NCI-H1105 treated with DMSO at 0.1 percent for 48 hours (cell line): ENCODE measurements around the gene SNU13.
"Not testable (repeated sequence)": the region's sequence is repeated elsewhere in the genome, so short reads cannot be mapped to it uniquely, and the experiment has no call there.

ENCODE experiments used
- DNase-seq: peaks from one replicate; lab custom pipeline; 2025; lab: John Stamatoyannopoulos, UW

Gene SNU13

DNA sequence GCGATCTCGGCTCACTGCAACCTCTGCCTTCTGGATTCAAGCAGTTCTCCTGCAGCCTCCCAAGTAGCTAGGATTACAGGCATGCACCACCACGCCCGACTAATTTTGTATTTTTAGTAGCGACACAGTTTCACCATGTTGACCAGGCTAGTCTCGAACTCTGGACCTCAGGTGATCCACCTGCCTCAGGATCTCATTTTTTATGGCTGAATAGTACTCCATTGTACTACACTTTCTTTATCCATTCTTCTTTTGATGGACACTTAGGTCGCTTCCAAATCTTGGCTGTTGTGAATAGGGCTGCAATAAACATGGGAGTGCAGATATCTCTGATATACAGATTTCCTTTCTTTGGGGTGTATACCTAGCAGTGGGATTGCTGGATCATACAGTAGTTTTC is 46.8 kb downstream of the SNU13 start:
- DNase-seq = no peak

DNA sequence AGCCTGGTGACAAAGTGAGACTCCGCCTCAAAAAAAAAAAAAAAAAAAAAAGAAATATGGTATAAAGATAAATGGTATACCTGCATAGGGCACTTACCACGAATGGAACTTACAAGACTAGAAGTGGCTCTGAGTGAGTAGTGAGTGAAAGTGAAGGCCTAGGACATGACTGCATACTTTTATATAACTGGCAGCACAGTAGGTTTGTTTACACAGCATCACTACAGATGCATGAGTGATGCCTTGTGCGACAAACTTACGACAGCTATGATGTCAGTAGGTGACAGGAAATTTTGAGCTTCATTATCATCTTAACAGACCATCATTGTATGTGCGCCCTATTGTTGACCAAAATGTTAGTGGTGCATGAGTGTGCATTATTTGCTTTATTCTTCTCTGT is 49.9 kb downstream of the SNU13 start:
- no peak for DNase-seq

DNA sequence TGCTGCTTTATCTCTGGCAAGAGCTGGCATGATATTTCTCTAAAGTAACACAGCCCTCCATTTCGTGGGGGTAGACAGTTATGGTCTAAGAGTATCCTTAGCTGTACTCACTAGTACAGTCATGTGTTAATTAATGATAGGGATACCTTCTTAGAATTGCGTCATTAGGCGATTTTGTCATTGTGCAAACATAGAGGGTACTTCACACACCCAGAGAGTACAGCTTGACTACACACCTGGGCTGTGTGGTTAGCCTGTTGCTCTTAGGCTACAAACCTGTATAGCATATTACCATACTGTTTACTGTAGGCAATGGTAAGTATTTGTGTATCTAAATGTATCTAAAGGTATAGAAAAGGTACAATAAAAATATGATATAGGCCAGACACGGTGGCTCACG is 50.5 kb downstream of the SNU13 start:
- no peak for DNase-seq

DNA sequence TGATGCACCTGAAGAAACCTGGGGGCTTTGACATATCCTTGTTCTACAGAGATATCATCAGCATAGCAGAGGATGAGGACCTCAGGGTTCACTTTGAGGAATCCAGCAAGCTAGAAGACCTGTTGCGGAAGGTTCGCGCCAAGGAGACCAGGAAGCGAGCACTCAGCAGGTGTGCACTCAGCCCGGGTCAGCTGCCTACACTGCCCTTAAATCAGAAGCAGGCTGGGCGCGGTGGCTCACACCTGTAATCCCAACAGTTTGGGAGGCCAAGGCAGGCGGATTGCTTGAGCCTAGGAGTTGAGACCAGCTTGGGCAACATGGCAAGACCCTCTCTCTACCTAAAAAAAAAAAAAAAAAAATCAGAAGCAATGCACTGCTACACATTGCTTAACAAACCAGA is 51.0 kb downstream of the SNU13 start:
- DNase-seq = not testable (repeated sequence)

GRCh38 chr22:41636467-41636866 is 52.2 kb downstream of the SNU13 start:
- DNase-seq = no peak

- not testable (repeated sequence) for DNase-seq
Measured at GRCh38 chr22:41634610-41635009, 54.1 kb downstream of the SNU13 start.

GRCh38 chr22:41631615-41632014 is 57.1 kb downstream of the SNU13 start:
- not testable (repeated sequence) for DNase-seq

- DNase-seq = not testable (repeated sequence)
Measured at GRCh38 chr22:41631115-41631514, 57.6 kb downstream of the SNU13 start.

- no peak for DNase-seq
Measured at GRCh38 chr22:41625577-41625976, 63.1 kb downstream of the SNU13 start.
